WI38 (cell line): ENCODE results near the gene GRHPR.

ENCODE experiments used
- H3K4me3 ChIP-seq: 2 replicates; pipeline ENCODE4 v1.5.1; 2011; ENCODE audit warnings: low read depth, mild to moderate bottlenecking, control low read depth, low read length
- TF ChIP-seq, protein P1 (sequence below): IDR thresholded peaks from 2 replicates; pipeline ENCODE4 v1.5.1; 2012; ENCODE audit warnings: low read depth, mild to moderate bottlenecking, control low read depth, low read length

The GRHPR gene

DNA sequence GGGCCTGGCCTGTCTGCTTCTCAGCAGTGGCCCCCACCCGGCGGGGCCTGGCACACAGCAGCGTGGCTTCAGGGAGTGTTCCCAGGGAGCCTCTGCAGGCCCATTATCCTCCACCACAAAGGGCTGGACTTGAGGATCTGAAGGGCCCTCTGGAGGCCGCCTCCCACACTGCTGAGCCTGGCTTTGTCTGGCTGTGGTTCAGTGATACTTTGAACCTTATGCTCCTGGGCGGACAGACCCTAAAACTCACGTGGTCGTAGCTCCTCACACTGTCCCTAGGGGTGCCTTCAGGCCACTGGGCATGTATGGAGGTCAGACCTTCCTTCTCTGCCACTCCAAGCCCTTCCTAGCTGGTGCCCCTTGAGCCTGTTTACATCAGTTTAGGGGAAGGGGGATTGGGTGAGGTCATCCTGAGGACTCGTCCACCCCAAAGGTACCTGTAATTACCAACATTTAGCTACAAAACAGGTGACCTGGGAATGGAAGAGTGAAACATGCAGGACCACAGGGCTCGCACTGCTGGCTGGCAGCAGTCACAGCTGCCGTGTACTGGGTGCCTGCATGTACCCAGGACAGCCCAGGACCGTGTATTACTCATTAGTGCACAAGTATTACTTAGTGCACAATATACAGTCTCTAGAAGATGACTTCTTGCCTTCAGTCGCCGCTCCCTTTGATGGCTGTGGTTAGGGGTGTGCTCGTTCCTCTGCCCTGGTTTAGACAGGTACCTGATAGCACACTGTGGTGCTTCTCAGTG lies 8.5 kb downstream of the GRHPR start:
- no peak overlapping the region for H3K4me3 ChIP-seq
- TF ChIP-seq, protein P1, sequence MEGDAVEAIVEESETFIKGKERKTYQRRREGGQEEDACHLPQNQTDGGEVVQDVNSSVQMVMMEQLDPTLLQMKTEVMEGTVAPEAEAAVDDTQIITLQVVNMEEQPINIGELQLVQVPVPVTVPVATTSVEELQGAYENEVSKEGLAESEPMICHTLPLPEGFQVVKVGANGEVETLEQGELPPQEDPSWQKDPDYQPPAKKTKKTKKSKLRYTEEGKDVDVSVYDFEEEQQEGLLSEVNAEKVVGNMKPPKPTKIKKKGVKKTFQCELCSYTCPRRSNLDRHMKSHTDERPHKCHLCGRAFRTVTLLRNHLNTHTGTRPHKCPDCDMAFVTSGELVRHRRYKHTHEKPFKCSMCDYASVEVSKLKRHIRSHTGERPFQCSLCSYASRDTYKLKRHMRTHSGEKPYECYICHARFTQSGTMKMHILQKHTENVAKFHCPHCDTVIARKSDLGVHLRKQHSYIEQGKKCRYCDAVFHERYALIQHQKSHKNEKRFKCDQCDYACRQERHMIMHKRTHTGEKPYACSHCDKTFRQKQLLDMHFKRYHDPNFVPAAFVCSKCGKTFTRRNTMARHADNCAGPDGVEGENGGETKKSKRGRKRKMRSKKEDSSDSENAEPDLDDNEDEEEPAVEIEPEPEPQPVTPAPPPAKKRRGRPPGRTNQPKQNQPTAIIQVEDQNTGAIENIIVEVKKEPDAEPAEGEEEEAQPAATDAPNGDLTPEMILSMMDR = no peak

DNA sequence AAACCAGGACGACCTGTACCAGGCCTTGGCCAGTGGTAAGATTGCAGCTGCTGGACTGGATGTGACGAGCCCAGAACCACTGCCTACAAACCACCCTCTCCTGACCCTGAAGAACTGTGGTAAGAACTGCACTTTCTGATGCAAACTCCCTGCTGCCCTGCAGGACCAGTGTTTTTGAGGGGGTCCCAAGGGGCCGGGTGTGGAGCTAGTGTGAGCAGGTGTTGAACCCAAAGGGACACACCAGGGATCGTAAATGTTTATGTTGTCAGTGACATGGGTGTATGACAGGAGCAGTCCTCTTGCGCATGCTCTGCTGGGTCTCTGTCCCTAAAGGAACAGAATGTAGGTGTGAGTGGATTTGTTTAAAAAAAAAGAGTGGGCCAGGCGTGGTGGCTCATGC lies 9.5 kb downstream of the GRHPR start:
- H3K4me3 ChIP-seq = no peak overlapping the region
- TF ChIP-seq, protein P1 = no peak

DNA sequence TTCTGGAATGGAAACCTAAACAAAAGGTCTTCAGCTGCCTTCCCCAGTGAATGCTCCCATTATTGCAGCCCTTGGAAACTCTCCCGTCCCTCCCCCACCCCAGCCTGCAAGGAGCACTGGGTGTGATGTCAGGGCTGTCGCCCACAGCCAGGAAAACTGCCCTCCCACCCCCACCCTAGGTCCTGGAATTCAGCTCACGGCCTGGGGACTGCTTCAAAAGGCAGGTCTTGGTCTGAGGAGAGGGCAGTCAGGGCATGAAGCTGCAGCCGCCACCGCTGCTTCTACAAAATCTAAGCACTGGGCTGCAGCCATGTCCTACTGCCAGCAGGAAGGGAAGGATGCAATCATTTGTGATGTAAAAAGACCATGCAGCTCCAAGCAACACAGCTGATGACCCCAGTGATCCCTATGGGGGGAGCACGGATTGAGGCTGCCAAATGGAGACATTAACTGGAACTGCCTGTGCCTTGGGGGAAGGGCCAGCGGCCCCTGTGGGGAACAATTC lies 11.4 kb downstream of the GRHPR start:
- no peak overlapping the region for H3K4me3 ChIP-seq
- TF ChIP-seq, protein P1 = no peak

DNA sequence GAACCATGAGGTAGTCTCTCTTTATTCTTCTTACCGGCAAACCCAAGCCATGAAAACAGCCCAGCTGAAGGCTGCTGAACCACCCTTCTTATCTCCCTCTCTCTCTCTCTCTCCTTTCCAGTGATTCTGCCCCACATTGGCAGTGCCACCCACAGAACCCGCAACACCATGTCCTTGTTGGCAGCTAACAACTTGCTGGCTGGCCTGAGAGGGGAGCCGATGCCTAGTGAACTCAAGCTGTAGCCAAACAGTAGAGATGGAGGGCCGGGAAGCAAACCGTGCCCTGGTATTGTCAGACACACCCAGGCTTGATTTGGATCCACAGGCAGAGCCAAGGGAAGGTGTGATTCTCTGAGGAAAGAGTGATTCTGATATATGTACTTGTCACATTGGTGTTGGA lies 14.0 kb downstream of the GRHPR start:
- TF ChIP-seq, protein P1 = no peak
- no peak overlapping the region for H3K4me3 ChIP-seq

DNA sequence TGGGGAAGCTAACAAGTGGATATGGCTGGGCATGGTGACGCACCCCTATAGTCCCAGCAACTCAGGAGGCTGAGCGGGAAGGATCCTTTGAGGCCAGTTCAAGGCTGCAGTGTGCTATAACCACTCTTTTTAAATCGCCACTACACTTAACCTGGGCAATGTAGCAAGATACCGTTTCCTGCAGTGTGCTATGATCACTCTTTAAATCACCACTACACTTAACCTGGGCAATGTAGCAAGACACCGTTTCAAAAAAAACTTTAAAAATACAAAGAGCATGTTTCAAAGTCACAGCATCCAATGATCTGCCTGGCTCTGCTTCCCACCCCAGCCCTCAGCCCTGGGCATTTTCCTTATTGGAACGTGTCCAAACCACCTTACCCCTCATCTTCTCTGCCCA lies 14.5 kb downstream of the GRHPR start:
- TF ChIP-seq, protein P1 = no peak
- no peak overlapping the region for H3K4me3 ChIP-seq

DNA sequence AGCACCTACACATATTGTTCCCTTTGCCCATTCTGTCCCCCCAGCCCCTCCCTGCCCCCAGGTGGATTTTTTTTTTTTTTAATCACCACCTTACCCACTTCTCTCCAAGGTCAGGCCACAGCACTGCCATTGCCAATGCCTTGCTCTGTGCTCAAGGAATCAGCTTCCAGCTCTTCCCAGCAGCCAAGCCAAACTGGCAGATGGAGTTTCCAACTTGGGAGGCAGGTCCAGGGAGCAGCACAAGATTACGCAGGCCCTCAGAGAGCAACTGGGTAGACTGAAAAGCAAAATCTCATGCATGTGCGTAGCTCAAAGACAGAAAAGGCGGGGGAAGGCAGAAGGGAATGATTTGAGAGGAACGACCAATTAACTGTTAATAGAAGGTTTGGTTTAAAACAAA lies 15.1 kb downstream of the GRHPR start:
- H3K4me3 ChIP-seq = no peak overlapping the region
- TF ChIP-seq, protein P1 = no peak

DNA sequence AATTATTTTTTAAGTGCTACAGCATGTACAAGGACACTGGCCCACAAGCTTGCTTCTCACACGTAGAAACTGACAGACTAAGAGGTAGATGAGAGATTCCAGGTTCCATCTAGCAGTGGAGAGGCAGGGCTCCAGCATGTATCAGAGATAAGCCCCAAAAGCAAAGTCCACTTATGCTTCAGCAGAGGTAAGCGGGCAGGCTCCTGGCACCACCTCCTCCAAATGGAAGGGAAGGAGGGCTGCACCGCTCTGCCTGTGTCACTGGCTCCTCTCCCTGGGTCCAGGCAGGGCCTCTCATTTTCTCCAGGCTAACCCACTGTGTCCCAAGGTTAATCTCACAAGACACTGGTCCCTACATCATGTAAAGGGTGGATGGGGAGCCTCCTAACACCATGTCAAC lies 15.9 kb downstream of the GRHPR start:
- TF ChIP-seq, protein P1 = no peak
- no peak overlapping the region for H3K4me3 ChIP-seq
